NCI-H1694 (cell line): ENCODE measurements around the gene MARVELD2.

Experiments used
- DNase-seq: peaks from one replicate; lab custom pipeline; 2025; lab: John Stamatoyannopoulos, UW

MARVELD2 gene

GRCh38 chr5:69492923-69493395, 78.0 kb downstream of the MARVELD2 start:
- DNase-seq: no peak

GRCh38 chr5:69493396-69494133, 78.6 kb downstream of the MARVELD2 start:
- no peak for DNase-seq
